IPS-11a (cell line): Measurements from ENCODE around the gene CNR1.

Experiments used
- H3K4me3 ChIP-seq: one replicate; pipeline ENCODE4 v1.5.1; 2013; ENCODE audit warnings: low read depth, low read length, control low read depth

Gene CNR1

GRCh38 chr6:88144637-88145297 lies 21.4 kb downstream of the CNR1 start:
- H3K4me3 ChIP-seq, result no peak overlapping the region

- no peak overlapping the region for H3K4me3 ChIP-seq
Observed at GRCh38 chr6:88143421-88144157, 22.6 kb downstream of the CNR1 start.

GRCh38 chr6:88142297-88142668 lies 23.9 kb downstream of the CNR1 start:
- no peak overlapping the region for H3K4me3 ChIP-seq

- H3K4me3 ChIP-seq, result no peak overlapping the region
Observed at GRCh38 chr6:88141561-88142296, 24.4 kb downstream of the CNR1 start.

- H3K4me3 ChIP-seq, result no peak overlapping the region
Observed at GRCh38 chr6:88137915-88138314, 28.2 kb downstream of the CNR1 start.

- H3K4me3 ChIP-seq, result no peak overlapping the region
Observed at GRCh38 chr6:88135578-88136114, 30.5 kb downstream of the CNR1 start.

GRCh38 chr6:88134575-88134974 lies 31.6 kb downstream of the CNR1 start:
- H3K4me3 ChIP-seq, result no peak overlapping the region

GRCh38 chr6:88133718-88134117 lies 32.4 kb downstream of the CNR1 start:
- no peak overlapping the region for H3K4me3 ChIP-seq

GRCh38 chr6:88124925-88125557 lies 41.1 kb downstream of the CNR1 start:
- no peak overlapping the region for H3K4me3 ChIP-seq

- no peak overlapping the region for H3K4me3 ChIP-seq
Observed at GRCh38 chr6:88120635-88121034, 45.5 kb downstream of the CNR1 start.

GRCh38 chr6:88119769-88120168 lies 46.4 kb downstream of the CNR1 start:
- H3K4me3 ChIP-seq, result no peak overlapping the region

- no peak overlapping the region for H3K4me3 ChIP-seq
Observed at GRCh38 chr6:88116276-88116675, 49.9 kb downstream of the CNR1 start.

GRCh38 chr6:88115307-88115706 lies 50.8 kb downstream of the CNR1 start:
- no peak overlapping the region for H3K4me3 ChIP-seq

GRCh38 chr6:88114838-88115237 lies 51.3 kb downstream of the CNR1 start:
- H3K4me3 ChIP-seq, result no peak overlapping the region

- no peak overlapping the region for H3K4me3 ChIP-seq
Observed at GRCh38 chr6:88111991-88112390, 54.2 kb downstream of the CNR1 start.

GRCh38 chr6:88107241-88107640 lies 58.9 kb downstream of the CNR1 start:
- no peak overlapping the region for H3K4me3 ChIP-seq

- no peak overlapping the region for H3K4me3 ChIP-seq
Observed at GRCh38 chr6:88105741-88106340, 60.3 kb downstream of the CNR1 start.
